Measurements from ENCODE around the gene DUSP2. TPM values are rescaled to one million over a fixed set of nuclear protein-coding genes. Genes with fewer than 3 reads are reported as not detected.

Gene DUSP2
- polyA plus RNA-seq, 1 experiment = 0.94 TPM

GRCh38 chr2:96108541-96109360 is 36.5 kb downstream of the DUSP2 start:
- CTCF ChIA-PET = interaction anchor here (0.5 to 2.9 kb wide), 3 partner anchors 8 to 66 kb away, joined by 3 to 12 read pairs (median 4); partner anchors contain the start of gene ADRA2B
- no peak for DNase-seq (ENCODE audit: low read depth, low spot score)

GRCh38 chr2:96108151-96108540 is 37.1 kb downstream of the DUSP2 start:
- peaks cover 34% of the 10 kb centered on the region for H3K27me3 ChIP-seq (ENCODE audit: control insufficient read depth, insufficient read depth, low read length)
- H3K9me3 ChIP-seq (ENCODE audit: control insufficient read depth, insufficient read depth, low read length) = peaks cover 16% of the 10 kb centered on the region
- H3K4me3 ChIP-seq (ENCODE audit: low read depth, low read length) = no peak overlapping the region
- H3K27ac ChIP-seq (ENCODE audit: low read depth, low read length) = no peak overlapping the region
- ChIA-PET POLR2A (no interaction called here), CTCF (interaction anchor here (0.5 to 2.9 kb wide), 4 partner anchors 9 to 86 kb away, joined by 3 to 12 read pairs (median 4); partner anchors contain the start of gene ADRA2B)
- DNase-seq (ENCODE audit: low read depth, low spot score) = no peak
- no peak for TF ChIP-seq CTCF (IDR thresholded peaks at IDR 0.05; ENCODE audit: low read depth, low read length)

More at GRCh38 chr2:96108541-96109360, 36.5 kb downstream of the DUSP2 start:
- POLR2A ChIA-PET = no interaction called here
- Histone ChIP-seq H3K4me3 (ENCODE audit: low read depth, low read length) (no peak overlapping the region), H3K9me3 (ENCODE audit: control insufficient read depth, insufficient read depth, low read length) (peaks cover 16% of the 10 kb centered on the region), H3K27ac (ENCODE audit: low read depth, low read length) (no peak overlapping the region), H3K27me3 (ENCODE audit: control insufficient read depth, insufficient read depth, low read length) (peaks cover 35% of the 10 kb centered on the region)
- TF ChIP-seq CTCF (IDR thresholded peaks at IDR 0.05; ENCODE audit: low read depth, low read length) = no peak

- H3K4me3 ChIP-seq (ENCODE audit: low read depth, low read length) = no peak overlapping the region
- peaks cover 16% of the 10 kb centered on the region for H3K9me3 ChIP-seq (ENCODE audit: control insufficient read depth, insufficient read depth, low read length)
- no peak for DNase-seq (ENCODE audit: low read depth, low spot score)
- CTCF ChIA-PET = interaction anchor here (0.9 to 2.9 kb wide), 3 partner anchors 9 to 85 kb away, joined by 3 to 12 read pairs (median 4); partner anchors contain the start of gene ADRA2B
- peaks cover 34% of the 10 kb centered on the region for H3K27me3 ChIP-seq (ENCODE audit: control insufficient read depth, insufficient read depth, low read length)
- H3K27ac ChIP-seq (ENCODE audit: low read depth, low read length) = no peak overlapping the region
- TF ChIP-seq CTCF (IDR thresholded peaks at IDR 0.05; ENCODE audit: low read depth, low read length) = no peak
- POLR2A ChIA-PET = no interaction called here
Observed at GRCh38 chr2:96107708-96108065, 37.6 kb downstream of the DUSP2 start.

- ChIA-PET CTCF (interaction anchor here (0.9 to 2.9 kb wide), 2 partner anchors 10 to 85 kb away, joined by 3 to 12 read pairs; partner anchors contain the start of gene ADRA2B), POLR2A (no interaction called here)
- H3K27me3 ChIP-seq (ENCODE audit: control insufficient read depth, insufficient read depth, low read length) = peaks cover 31% of the 10 kb centered on the region
- DNase-seq (ENCODE audit: low read depth, low spot score) = no peak
- TF ChIP-seq CTCF (IDR thresholded peaks at IDR 0.05; ENCODE audit: low read depth, low read length) = no peak
- peaks cover 16% of the 10 kb centered on the region for H3K9me3 ChIP-seq (ENCODE audit: control insufficient read depth, insufficient read depth, low read length)
- no peak overlapping the region for H3K27ac ChIP-seq (ENCODE audit: low read depth, low read length)
- H3K4me3 ChIP-seq (ENCODE audit: low read depth, low read length) = no peak overlapping the region
Observed at GRCh38 chr2:96106991-96107707, 38.1 kb downstream of the DUSP2 start.
